Transverse colon (tissue), 4 donors: ENCODE data around the gene VWA7. TPM values are rescaled to one million over a fixed set of nuclear protein-coding genes. Genes with fewer than 3 reads are reported as not detected.

Experiments
- DNase-seq: peaks from one replicate; pipeline ENCODE4 v3.0.0-alpha.2; 2019
- H3K27ac ChIP-seq, 4 donors: fragments of 200-600 bp; sonication (generic); 2 replicates each; pipeline ENCODE4 v1.5.1; 2016 to 2018; ENCODE audit warnings: inconsistent platforms in 4 of 4
- H3K27me3 ChIP-seq: fragments of 200-600 bp; sonication (generic); 2 replicates; pipeline ENCODE4 v1.5.1; 2017; ENCODE audit warnings: inconsistent platforms
- H3K36me3 ChIP-seq, 4 donors: fragments of 200-600 bp; sonication (generic); 2 replicates each; pipeline ENCODE4 v1.5.1; 2017 to 2019; ENCODE audit warnings: inconsistent platforms in 4 of 4
- H3K4me1 ChIP-seq, 4 donors: fragments of 200-600 bp; sonication (generic); 2 replicates each; pipeline ENCODE4 v1.5.1; 2017 to 2020; ENCODE audit warnings: inconsistent platforms in 4 of 4
- H3K4me3 ChIP-seq, 4 donors: fragments of 200-600 bp; sonication (generic); 1 replicate in 1 of 4; 2 replicates in 3 of 4; pipeline versions ENCODE4 v1.5.1 to v1.6.1; 2017 to 2019; ENCODE audit warnings: inconsistent platforms in 4 of 4
- H3K9me3 ChIP-seq, 2 donors: fragments of 200-600 bp; sonication (generic); 2 replicates each; pipeline ENCODE4 v1.5.1; 2017 to 2019; ENCODE audit warnings: inconsistent platforms in 2 of 2
- EP300 ChIP-seq: sonication (generic); formaldehyde crosslinking; IDR thresholded peaks from one replicate; pipeline ENCODE4 v1.6.1; 2017; ENCODE audit warnings: antibody characterized with exemption, low read depth
- POLR2A ChIP-seq: fragments of 450-650 bp; IDR thresholded peaks from one replicate; pipeline ENCODE4 v1.6.1; 2016; ENCODE audit warnings: antibody characterized with exemption, mild to moderate bottlenecking, moderate library complexity
- POLR2AphosphoS5 ChIP-seq, 3 donors: sonication (generic); formaldehyde crosslinking; IDR thresholded peaks; one replicate each; pipeline ENCODE4 v1.6.1; 2016; ENCODE audit warnings: antibody characterized with exemption in 3 of 3
- WGBS, 2 donors: methylation state at CpG; one replicate each; pipeline ENCODE4 v1.1.5; 2018; ENCODE audit warnings: low coverage in 1 of 2; 5-methylcytosine and 5-hydroxymethylcytosine counted together
- in situ Hi-C, 4 donors: fragments of 200-750 bp; cut with MboI; loops; one replicate each; pipeline versions ENCODE4 v1.15.0 to v1.15.1; 2017; ENCODE audit warnings: low sequenced_read_pairs in 3 of 4, low pct_ligation_motif_present in 1 of 4, low pct_unique_long_range_greater_than_20kb in 1 of 4
- intact Hi-C: fragments of 100-400 bp; cut with DNase I; formaldehyde crosslinking; loops from one replicate; pipeline ENCODE4 v1.15.1; 2023; ENCODE audit warnings: low total_unique reads
- total RNA-seq, 4 donors: library from RNA; depleted of rRNA; stranded (reverse); fragments of >200 nt; gene quantifications; one replicate each; pipeline ENCODE4 v1.1.0, GENCODE V29; 2016
- TF ChIP-seq, protein P1 (sequence below), 5 experiments: fragments of 200-600 bp in 3 of 5; fragments of 450-650 bp in 2 of 5; sonication (generic) in 3 of 5; IDR thresholded peaks; 1 replicate in 2 of 5; 2 replicates in 3 of 5; pipeline ENCODE4 v1.5.1; 2016 to 2017; ENCODE audit warnings: antibody characterized with exemption in 5 of 5, inconsistent platforms in 3 of 5, mild to moderate bottlenecking in 2 of 5, moderate library complexity in 1 of 5

VWA7 gene
- total RNA-seq, 4 donors from 2014 or later: 7.6 to 22.1 (median 9.6) TPM

- Histone ChIP-seq H3K36me3 (no peaks in the 10 kb centered on the region), H3K27me3 (no peaks in the 10 kb centered on the region), H3K4me1 (peaks cover 0 to under 1% (median 0%) of the 10 kb centered on the region in 4 donors), H3K4me3 (no peak overlapping the region), H3K27ac (no peak overlapping the region), H3K9me3 (no peaks in the 10 kb centered on the region)
- DNase-seq: no peak
- intact Hi-C loops: no loop called here
- 88% methylated on average over 4 to 5 of the region's 5 CpGs for WGBS, 2 donors
- in situ Hi-C loops: loop anchor here in 1 of 4 donors (10.0 kb wide), 1 partner anchor 76 kb away; the partner anchor contains the start of gene LY6G5C
- no peak for TF ChIP-seq EP300
- TF ChIP-seq, protein P1, sequence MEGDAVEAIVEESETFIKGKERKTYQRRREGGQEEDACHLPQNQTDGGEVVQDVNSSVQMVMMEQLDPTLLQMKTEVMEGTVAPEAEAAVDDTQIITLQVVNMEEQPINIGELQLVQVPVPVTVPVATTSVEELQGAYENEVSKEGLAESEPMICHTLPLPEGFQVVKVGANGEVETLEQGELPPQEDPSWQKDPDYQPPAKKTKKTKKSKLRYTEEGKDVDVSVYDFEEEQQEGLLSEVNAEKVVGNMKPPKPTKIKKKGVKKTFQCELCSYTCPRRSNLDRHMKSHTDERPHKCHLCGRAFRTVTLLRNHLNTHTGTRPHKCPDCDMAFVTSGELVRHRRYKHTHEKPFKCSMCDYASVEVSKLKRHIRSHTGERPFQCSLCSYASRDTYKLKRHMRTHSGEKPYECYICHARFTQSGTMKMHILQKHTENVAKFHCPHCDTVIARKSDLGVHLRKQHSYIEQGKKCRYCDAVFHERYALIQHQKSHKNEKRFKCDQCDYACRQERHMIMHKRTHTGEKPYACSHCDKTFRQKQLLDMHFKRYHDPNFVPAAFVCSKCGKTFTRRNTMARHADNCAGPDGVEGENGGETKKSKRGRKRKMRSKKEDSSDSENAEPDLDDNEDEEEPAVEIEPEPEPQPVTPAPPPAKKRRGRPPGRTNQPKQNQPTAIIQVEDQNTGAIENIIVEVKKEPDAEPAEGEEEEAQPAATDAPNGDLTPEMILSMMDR (IDR thresholded peaks at IDR 0.05): no peak
Measured at GRCh38 chr6:31760790-31761189, 16.3 kb downstream of the VWA7 start.

GRCh38 chr6:31758281-31758680 is 18.8 kb downstream of the VWA7 start:
- intact Hi-C loops: no loop called here
- no peak overlapping the region for H3K27ac ChIP-seq
- WGBS, 2 donors: 90% methylated on average over 2 of the region's 2 CpGs; no CpG with 5 or more reads in 1 of the 2 donors
- no peaks in the 10 kb centered on the region for H3K36me3 ChIP-seq
- no peak for DNase-seq
- no peaks in the 10 kb centered on the region for H3K9me3 ChIP-seq
- in situ Hi-C loops: no loop called here
- H3K4me3 ChIP-seq: no peak overlapping the region
- no peaks in the 10 kb centered on the region for H3K4me1 ChIP-seq
- no peak for TF ChIP-seq POLR2A
- TF ChIP-seq, protein P1 (IDR thresholded peaks at IDR 0.05): no peak
- no peaks in the 10 kb centered on the region for H3K27me3 ChIP-seq

DNA sequence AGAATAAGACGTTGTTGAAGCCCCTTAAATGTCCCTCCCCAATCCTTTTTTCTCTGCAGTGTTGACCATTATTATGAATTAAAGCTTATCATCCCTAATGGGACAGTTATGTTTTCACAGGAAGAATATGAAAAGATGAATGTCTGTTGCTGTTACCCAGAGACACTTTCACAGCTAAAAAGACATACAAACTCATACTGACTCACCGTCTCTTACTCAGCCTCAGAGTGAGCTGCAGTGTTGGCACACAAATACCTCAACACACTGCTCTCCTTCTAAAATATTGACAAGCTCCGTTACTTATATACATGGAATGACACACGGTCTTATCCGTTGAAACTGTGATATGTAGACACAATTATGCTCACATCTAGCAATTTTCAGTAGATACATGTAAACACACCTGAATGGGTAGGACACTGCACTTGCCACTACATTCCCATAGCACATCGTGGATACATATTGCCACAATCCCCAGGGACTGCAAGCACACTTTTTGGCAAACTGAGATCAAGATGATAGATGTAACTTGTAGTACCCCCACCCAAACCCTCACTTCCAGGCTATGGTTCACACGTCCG is 24.3 kb downstream of the VWA7 start:
- H3K27me3 ChIP-seq: no peaks in the 10 kb centered on the region
- no peaks in the 10 kb centered on the region for H3K4me1 ChIP-seq
- intact Hi-C loops: no loop called here
- 73 to 74% methylated on average over 5 to 8 of the region's 8 CpGs for WGBS, 2 donors
- in situ Hi-C loops: no loop called here
- H3K36me3 ChIP-seq: no peaks in the 10 kb centered on the region
- no peak for DNase-seq
- no peak overlapping the region for H3K4me3 ChIP-seq
- no peak overlapping the region for H3K27ac ChIP-seq
- no peaks in the 10 kb centered on the region for H3K9me3 ChIP-seq
- TF ChIP-seq POLR2A (no peak), EP300 (no peak)

GRCh38 chr6:31750411-31751022 is 26.6 kb downstream of the VWA7 start:
- no peak for TF ChIP-seq EP300
- peaks cover 0 to 5% (median 0%) of the 10 kb centered on the region in 4 donors for H3K4me1 ChIP-seq
- in situ Hi-C loops (no loop called here), intact Hi-C loops (loop anchor here (1.0 kb wide), 1 partner anchor 30 kb away; no protein-coding TSS in a partner anchor)
- H3K27ac ChIP-seq: no peak overlapping the region
- H3K9me3 ChIP-seq: no peaks in the 10 kb centered on the region
- WGBS, 2 donors: 70 to 82% methylated on average over 4 to 7 of the region's 7 CpGs
- no peak overlapping the region for H3K4me3 ChIP-seq
- no peaks in the 10 kb centered on the region for H3K36me3 ChIP-seq
- no peak for DNase-seq
- H3K27me3 ChIP-seq: no peaks in the 10 kb centered on the region

DNA sequence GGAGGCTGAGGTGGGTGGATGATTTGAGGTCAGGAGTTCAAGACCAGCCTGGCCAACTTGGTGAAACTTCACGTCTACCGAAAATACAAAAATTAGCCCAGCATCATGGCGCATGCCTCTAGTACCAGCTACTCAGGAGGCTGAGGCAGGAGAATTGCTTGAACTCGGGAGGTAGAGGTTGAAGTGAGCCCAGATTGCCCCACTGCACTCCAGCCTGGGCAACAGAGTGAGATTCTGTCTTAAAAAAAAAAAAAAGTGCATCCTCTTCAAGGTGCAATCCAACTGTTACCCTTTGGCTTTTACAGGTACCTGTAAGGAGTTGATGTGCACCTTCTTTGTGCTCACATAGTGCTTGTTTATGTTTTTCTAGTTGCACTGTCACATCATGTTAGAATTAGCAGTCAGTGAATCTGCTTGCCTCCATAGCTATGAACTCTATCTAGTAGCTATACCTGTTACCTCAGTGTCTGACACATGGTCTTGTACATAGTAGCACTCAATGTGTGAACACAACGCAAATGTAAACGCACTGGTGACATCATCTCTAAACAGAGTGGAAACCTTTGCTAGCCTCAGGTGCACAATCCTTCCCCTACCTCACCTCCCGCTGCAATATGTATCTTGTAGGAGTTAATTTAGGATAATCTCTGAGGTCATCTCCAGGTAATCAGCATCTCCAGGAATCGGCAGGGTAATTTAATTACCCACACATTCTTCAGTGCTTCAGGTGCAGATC is 27.7 kb downstream of the VWA7 start:
- Histone ChIP-seq H3K4me1 (peaks cover 0 to 5% (median 0%) of the 10 kb centered on the region in 4 donors), H3K27ac (no peak overlapping the region), H3K9me3 (no peaks in the 10 kb centered on the region), H3K36me3 (no peaks in the 10 kb centered on the region), H3K4me3 (no peak overlapping the region), H3K27me3 (no peaks in the 10 kb centered on the region)
- DNase-seq: no peak
- WGBS, 2 donors: 80 to 88% methylated on average over 4 to 8 of the region's 8 CpGs
- intact Hi-C loops: loop anchor here (1.0 kb wide), 1 partner anchor 29 kb away; no protein-coding TSS in a partner anchor
- TF ChIP-seq, protein P1 (IDR thresholded peaks at IDR 0.05): no peak
- no peak for TF ChIP-seq POLR2AphosphoS5 (IDR thresholded peaks at IDR 0.05)
- TF ChIP-seq EP300: no peak
- in situ Hi-C loops: no loop called here
